ENCODE results near the gene RABGAP1L.

GRCh38 chr1:174942547-174943255 is 783.4 kb downstream of the RABGAP1L start:
- TF ChIP-seq ZNF207 (IDR thresholded peaks at IDR 0.05; ENCODE audit: borderline replicate concordance): no peak
- no peak for TF ChIP-seq CTCF (IDR thresholded peaks at IDR 0.05 in 2 of 3, conservative IDR thresholded peaks at IDR 0.05 in 1 of 3; ENCODE audit: control insufficient read depth in 2 of 3, extremely low read depth in 1 of 3, insufficient read depth in 1 of 3, low read depth in 3 of 3, low read length in 3 of 3)
- TF ChIP-seq BHLHE40 (IDR thresholded peaks at IDR 0.05; ENCODE audit: borderline replicate concordance in 1 of 2, low read depth in 2 of 2, low read length in 1 of 2): no peak

Data from GM12878 (cell line).